Peyer's patch (tissue), 4 donors: Measurements from ENCODE around the gene ACADS. TPM values are rescaled to one million over a fixed set of nuclear protein-coding genes. Genes with fewer than 3 reads are reported as not detected.

ENCODE experiments used
- DNase-seq, 3 donors: peaks; one replicate each; pipeline ENCODE4 v3.0.0-alpha.2; 2017 to 2019
- H3K27ac ChIP-seq, 4 donors: fragments of 200-600 bp; sonication (generic); one replicate each; pipeline ENCODE4 v1.5.1; 2016 to 2019
- H3K27me3 ChIP-seq, 2 donors: fragments of 200-600 bp; sonication (generic); one replicate each; pipeline ENCODE4 v1.5.1; 2019
- H3K36me3 ChIP-seq, 3 donors: fragments of 200-600 bp; sonication (generic); one replicate each; pipeline ENCODE4 v1.5.1; 2016 to 2019
- H3K4me1 ChIP-seq, 4 donors: fragments of 200-600 bp; sonication (generic); one replicate each; pipeline ENCODE4 v1.5.1; 2016 to 2019
- H3K4me3 ChIP-seq, 4 donors: fragments of 200-600 bp; sonication (generic); 1 replicate in 3 of 4; 2 replicates in 1 of 4; pipeline ENCODE4 v1.5.1; 2016 to 2019; ENCODE audit warnings: mild to moderate bottlenecking in 1 of 4
- H3K9me3 ChIP-seq, 4 donors: fragments of 200-600 bp; sonication (generic); one replicate each; pipeline ENCODE4 v1.5.1; 2016 to 2019; ENCODE audit warnings: mild to moderate bottlenecking in 1 of 4
- POLR2A ChIP-seq, 2 donors: fragments of 450-650 bp; IDR thresholded peaks; one replicate each; pipeline ENCODE4 v1.5.1; 2017; ENCODE audit warnings: antibody characterized with exemption in 2 of 2, mild to moderate bottlenecking in 2 of 2, moderate library complexity in 2 of 2
- total RNA-seq, 4 donors: library from RNA; depleted of rRNA; stranded (reverse); fragments of >200 nt; gene quantifications; one replicate each; pipeline ENCODE4 v1.1.0, GENCODE V29; 2016
- TF ChIP-seq, protein P1 (sequence below), 6 experiments: fragments of 450-650 bp in 4 of 6; fragments of 200-600 bp in 2 of 6; sonication (generic) in 1 of 6; IDR thresholded peaks; one replicate each; pipeline ENCODE4 v1.5.1; 2017 to 2019; ENCODE audit warnings: antibody characterized with exemption in 6 of 6, mild to moderate bottlenecking in 3 of 6, moderate library complexity in 1 of 6

ACADS gene
- total RNA-seq, 4 donors from 2014 or later, result 126 to 358 (median 316) TPM

DNA sequence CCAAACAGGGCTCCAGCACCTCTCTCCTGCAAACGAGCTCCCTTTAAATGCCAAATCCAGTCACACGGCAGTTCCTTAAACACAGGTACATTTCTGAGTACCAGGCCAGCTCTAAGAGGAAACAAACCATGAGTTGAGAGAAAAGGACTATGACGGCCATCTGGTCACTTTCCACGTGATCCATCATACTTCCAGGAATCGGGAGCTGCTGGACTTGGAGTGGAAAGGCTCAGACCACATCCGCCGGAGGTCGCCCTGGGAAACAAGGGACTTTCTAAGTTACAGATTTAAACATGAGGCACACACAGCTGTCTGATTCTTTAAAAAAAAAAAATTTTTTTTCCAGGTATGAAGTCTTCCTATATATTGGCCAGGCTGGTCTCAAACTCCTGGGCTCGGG, 39.2 kb downstream of the ACADS start:
- no peak for TF ChIP-seq POLR2A (IDR thresholded peaks at IDR 0.05)
- TF ChIP-seq, protein P1, sequence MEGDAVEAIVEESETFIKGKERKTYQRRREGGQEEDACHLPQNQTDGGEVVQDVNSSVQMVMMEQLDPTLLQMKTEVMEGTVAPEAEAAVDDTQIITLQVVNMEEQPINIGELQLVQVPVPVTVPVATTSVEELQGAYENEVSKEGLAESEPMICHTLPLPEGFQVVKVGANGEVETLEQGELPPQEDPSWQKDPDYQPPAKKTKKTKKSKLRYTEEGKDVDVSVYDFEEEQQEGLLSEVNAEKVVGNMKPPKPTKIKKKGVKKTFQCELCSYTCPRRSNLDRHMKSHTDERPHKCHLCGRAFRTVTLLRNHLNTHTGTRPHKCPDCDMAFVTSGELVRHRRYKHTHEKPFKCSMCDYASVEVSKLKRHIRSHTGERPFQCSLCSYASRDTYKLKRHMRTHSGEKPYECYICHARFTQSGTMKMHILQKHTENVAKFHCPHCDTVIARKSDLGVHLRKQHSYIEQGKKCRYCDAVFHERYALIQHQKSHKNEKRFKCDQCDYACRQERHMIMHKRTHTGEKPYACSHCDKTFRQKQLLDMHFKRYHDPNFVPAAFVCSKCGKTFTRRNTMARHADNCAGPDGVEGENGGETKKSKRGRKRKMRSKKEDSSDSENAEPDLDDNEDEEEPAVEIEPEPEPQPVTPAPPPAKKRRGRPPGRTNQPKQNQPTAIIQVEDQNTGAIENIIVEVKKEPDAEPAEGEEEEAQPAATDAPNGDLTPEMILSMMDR (IDR thresholded peaks at IDR 0.05), result no peak
- Histone ChIP-seq H3K9me3 (no peaks in the 10 kb centered on the region), H3K4me1 (peaks cover 0 to 22% (median 0%) of the 10 kb centered on the region in 4 donors), H3K27me3 (no peaks in the 10 kb centered on the region), H3K27ac (no peak overlapping the region), H3K36me3 (peaks cover 0 to 83% (median 0%) of the 10 kb centered on the region in 3 donors), H3K4me3 (no peak overlapping the region)
- no peak for DNase-seq

DNA sequence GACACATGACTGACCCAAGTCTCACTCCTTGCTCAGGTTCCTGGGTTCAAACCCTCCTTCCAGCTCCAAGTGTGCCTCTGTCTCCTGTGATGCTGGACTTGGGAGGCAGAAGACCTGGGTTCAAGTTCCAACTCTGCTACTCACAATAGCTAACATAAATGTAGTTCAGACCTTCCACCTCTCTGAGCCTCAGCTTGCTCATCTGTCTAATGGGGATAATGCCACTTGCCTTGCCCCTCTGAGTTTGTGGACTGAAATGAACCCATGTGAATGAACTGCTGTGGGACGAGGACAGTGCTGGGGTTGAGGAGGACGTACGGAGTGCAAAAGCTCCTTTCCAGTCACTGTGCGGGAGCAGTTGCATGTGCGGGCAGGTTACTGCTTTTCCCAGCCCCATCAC, 40.9 kb downstream of the ACADS start:
- H3K27ac ChIP-seq, result peak overlapping the region in 3 of 4 donors; percentile 29 to 81 (median 62)
- no peaks in the 10 kb centered on the region for H3K27me3 ChIP-seq
- TF ChIP-seq, protein P1 (IDR thresholded peaks at IDR 0.05), result no peak
- no peak for TF ChIP-seq POLR2A (IDR thresholded peaks at IDR 0.05)
- peaks cover 0 to 22% (median 0%) of the 10 kb centered on the region in 4 donors for H3K4me1 ChIP-seq
- no peak for DNase-seq
- H3K9me3 ChIP-seq, result no peaks in the 10 kb centered on the region
- peaks cover 0 to 70% (median 0%) of the 10 kb centered on the region in 3 donors for H3K36me3 ChIP-seq
- H3K4me3 ChIP-seq, result no peak overlapping the region

DNA sequence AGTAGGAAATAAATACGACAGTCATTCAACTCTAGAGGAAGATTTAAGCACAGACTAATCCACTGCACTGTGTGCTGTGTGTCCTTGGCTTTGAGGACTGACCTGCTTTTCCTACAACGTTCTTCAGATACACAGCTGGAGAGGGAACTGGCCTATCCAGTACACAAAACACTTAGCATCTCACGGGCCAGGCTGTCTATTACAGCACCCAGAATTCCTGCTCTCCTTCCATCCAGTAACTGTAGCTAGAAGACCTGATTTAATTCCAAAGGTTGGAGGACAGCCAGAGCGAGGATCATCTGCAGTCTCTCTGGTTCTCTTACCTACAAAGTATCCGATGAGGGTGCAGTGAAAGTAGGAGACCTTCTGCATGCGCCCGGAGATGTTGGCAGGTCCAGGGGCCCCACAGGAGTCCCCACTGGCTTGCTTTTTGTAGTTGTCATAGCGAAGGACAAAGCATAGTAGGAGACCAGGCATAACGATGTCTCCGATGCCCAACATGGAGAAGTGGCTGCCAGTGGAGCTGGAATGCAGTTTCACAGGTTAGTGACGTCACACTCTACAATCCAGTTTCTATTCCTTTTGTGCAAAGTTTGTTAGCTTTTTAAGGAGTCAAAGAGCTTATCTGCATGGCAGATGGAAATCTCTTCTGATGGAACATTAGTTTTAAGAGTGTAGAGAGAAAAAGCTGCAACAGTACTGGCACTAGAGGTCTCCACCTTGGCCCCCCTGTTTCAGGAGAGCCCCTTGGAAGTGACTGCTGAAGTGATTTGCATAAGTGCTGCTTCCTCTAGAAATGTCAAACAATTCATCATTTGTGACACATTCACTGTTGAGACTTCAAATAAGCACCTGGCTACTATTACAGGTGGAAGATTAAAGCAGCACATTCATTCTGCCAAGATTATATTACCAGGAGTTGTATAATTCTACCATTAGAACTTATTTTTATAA, 41.7 kb downstream of the ACADS start:
- no peak for DNase-seq
- Histone ChIP-seq H3K36me3 (peaks cover 0 to 71% (median 0%) of the 10 kb centered on the region in 3 donors), H3K9me3 (no peaks in the 10 kb centered on the region), H3K27me3 (no peaks in the 10 kb centered on the region), H3K4me1 (peaks cover 0 to 17% (median 0%) of the 10 kb centered on the region in 4 donors), H3K4me3 (no peak overlapping the region), H3K27ac (peak overlapping the region in 1 of 4 donors; percentile 81)
- TF ChIP-seq POLR2A (IDR thresholded peaks at IDR 0.05), result no peak

DNA sequence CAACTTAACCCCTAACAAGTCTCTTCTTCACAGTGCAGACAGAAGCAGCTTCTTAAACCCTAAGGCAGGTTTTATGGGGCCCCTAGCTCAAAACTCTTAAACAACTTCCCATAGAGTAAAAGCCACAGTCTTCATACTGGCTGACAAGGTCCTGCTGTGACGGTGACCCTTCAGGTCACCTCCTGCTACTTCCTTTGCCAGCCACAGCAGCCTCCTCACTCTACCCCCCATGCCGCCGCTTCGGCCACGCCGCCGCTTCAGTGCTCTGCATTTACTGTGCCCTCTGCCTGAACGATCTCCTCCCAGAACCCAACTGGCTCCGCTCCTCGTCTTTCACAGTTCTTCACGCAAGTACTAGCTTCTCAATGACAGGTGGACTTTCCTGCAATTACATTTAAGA, 45.5 kb downstream of the ACADS start:
- Histone ChIP-seq H3K4me1 (peaks cover 0 to 7% (median 0%) of the 10 kb centered on the region in 4 donors), H3K36me3 (peaks cover 0 to 66% (median 0%) of the 10 kb centered on the region in 3 donors), H3K9me3 (no peaks in the 10 kb centered on the region), H3K27me3 (no peaks in the 10 kb centered on the region), H3K4me3 (no peak overlapping the region), H3K27ac (no peak overlapping the region)
- no peak for DNase-seq
- TF ChIP-seq, protein P1 (IDR thresholded peaks at IDR 0.05), result no peak
- TF ChIP-seq POLR2A (IDR thresholded peaks at IDR 0.05), result no peak

DNA sequence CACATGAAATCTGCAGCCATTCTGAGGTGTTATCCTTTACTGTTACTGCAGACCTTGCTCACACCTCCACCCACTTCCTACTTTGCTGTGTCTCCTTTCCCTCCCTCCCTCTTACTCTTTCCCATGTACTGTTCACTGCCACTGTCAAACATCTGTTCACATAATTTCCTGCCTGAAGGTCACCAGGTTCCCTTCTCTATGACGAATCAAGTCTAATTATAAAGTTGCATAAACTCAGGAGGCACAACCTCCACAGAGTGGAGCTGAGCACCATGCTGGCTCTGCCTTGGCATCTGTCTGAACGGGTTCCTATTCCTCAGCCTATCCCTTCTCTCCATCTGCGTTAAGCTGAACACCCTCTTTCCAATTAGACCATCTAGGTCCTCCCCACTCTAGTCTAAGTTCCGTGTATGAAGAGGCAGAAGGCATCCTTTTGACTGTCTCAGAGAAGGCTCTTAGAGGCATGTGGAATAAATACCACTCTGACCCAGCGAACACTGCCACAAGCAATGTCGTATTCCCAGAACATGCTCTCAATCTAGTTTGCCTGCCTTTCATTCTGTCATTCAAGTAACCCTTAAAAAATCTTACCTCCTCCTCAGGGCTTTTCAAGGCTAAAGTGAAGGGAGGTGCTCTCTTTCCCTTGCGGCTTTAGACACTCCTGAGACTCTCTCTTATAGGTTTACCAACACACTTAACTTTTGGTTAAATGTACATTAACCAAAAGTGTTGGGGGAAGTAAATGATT, 48.7 kb downstream of the ACADS start:
- Histone ChIP-seq H3K27me3 (no peaks in the 10 kb centered on the region), H3K4me1 (no peaks in the 10 kb centered on the region), H3K4me3 (no peak overlapping the region), H3K27ac (no peak overlapping the region), H3K9me3 (no peaks in the 10 kb centered on the region), H3K36me3 (peaks cover 0 to 48% (median 0%) of the 10 kb centered on the region in 3 donors)
- no peak for DNase-seq
- no peak for TF ChIP-seq POLR2A (IDR thresholded peaks at IDR 0.05)
- TF ChIP-seq, protein P1 (IDR thresholded peaks at IDR 0.05), result no peak
